DND-41 (cell line): ENCODE data around the gene DNAH12.

Experiments used
- EZH2 ChIP-seq: IDR thresholded peaks from 3 replicates; pipeline ENCODE4 v1.6.1; 2012; ENCODE audit warnings: borderline replicate concordance, low read depth, mild to moderate bottlenecking, moderate library complexity, low read length, inconsistent platforms; ENCODE audit not compliant: severe bottlenecking
- TF ChIP-seq, protein P1 (sequence below): IDR thresholded peaks from 2 replicates; pipeline ENCODE4 v1.5.1; 2012; ENCODE audit warnings: borderline replicate concordance, low read length, moderate library complexity, mild to moderate bottlenecking; ENCODE audit not compliant: poor library complexity, severe bottlenecking; ENCODE audit errors: extremely low read depth

DNA sequence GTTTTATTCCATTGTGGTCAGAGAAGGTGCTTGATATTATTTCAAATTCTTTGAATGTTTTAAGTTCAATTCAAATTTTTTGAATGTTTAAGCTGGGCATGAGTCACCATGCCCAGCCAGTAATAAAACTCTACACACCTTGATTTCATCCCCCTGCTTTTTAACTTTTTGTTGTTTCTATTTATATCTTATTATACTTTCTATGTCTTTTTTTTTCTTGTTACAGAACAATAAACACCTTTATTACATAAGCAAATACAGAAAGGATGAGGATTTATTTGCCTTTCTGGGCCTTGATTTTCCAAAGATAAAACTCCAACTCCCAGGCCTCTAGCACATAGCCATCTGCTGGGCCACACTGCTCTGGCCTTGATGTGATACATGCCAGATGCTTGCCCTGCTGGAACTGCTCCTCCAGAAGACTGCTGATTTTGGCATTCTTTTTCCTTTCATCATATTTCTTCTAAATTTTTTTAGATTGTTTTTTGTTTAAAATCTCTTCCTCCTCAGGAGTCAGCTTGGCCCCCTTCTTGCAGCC is 14.0 kb downstream of the DNAH12 start:
- TF ChIP-seq, protein P1, sequence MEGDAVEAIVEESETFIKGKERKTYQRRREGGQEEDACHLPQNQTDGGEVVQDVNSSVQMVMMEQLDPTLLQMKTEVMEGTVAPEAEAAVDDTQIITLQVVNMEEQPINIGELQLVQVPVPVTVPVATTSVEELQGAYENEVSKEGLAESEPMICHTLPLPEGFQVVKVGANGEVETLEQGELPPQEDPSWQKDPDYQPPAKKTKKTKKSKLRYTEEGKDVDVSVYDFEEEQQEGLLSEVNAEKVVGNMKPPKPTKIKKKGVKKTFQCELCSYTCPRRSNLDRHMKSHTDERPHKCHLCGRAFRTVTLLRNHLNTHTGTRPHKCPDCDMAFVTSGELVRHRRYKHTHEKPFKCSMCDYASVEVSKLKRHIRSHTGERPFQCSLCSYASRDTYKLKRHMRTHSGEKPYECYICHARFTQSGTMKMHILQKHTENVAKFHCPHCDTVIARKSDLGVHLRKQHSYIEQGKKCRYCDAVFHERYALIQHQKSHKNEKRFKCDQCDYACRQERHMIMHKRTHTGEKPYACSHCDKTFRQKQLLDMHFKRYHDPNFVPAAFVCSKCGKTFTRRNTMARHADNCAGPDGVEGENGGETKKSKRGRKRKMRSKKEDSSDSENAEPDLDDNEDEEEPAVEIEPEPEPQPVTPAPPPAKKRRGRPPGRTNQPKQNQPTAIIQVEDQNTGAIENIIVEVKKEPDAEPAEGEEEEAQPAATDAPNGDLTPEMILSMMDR: no peak
- TF ChIP-seq EZH2: no peak
